GM12873 (cell line): ENCODE measurements around the gene SLC44A3.

ENCODE experiments used
- CTCF ChIP-seq: IDR thresholded peaks from 2 replicates; pipeline ENCODE4 v1.5.1; 2012; ENCODE audit warnings: low read depth, mild to moderate bottlenecking, moderate library complexity, low read length, control low read depth; ENCODE audit not compliant: insufficient read depth; ENCODE audit errors: missing control alignments

The SLC44A3 gene

GRCh38 chr1:94895518-94895917, 75.4 kb downstream of the SLC44A3 start:
- no peak for TF ChIP-seq CTCF

DNA sequence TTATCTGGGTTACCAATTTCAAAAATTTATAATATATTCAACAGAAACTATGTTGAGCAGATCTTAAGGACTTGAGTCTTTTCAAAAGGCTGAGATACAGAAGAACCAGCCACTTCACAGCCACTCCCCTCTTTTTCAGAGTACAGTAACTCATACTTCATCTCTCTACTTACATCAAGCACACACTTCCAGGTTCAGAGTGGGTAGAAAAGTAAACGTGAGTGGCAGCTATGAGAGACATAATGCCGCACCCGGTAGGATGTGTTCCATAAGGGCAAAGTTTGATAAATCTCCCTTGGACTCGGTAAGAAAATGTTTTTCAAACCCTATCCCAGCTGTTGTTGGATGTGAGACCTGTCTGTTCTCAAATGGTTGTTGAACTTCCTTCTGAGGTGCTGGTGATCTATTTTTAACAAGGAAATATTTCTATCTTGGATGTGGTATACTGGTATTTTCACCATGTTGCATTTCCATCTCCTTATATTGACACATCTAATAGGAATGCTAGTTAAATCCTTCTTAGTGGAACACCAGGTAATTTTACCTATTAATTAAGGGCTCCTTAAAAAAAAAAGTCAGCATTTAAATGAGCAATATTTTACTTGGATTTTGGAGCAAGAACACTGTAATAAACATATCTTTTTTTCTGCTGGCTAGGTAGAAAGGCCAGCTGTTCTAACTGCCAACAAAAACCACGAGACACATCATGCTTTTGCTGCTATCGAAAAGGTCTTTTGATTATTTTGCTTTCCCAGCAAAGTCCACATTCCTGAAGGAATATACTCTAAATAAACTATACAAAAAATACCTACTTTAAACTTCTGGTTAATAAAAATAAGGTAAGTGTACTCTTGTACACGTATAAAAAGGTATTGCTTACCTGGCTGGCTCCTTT, 78.6 kb downstream of the SLC44A3 start:
- no peak for TF ChIP-seq CTCF

DNA sequence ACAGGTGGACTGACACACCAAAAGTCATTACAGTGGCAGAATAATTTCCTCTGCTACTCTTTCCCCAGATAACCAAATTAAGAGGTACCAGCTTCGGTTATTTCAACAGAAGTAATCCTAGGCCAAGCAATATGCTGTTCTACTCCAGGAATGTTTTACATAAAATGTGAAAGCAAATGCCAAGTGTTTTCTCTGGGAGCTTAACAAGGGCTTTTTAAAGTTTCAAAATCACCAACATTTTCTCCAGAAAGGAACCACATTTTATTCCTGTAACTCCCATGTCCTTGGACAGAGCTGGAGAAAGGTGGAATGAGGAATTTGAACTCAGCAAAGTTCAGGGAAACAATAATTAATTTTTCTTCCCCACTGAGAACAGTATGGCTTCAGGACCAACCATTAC, 79.6 kb downstream of the SLC44A3 start:
- TF ChIP-seq CTCF, result no peak

DNA sequence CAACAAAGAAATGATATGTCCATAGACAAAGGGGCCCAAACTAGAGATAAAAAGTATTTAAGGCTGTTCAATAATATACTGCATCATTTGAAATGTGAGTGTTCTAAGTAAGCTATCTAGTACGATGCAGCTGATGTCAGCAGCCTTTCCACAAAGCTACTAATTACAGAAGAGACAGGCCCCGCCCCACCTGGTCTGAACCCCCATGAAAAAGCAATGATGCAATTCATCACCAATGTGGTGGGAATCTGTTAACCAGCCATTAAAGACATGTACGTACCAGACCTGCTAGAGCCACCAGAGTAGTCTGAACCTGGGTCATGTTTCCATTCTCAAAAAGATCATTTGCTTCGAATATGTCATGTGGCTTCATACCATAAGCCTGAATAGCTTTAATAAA, 81.7 kb downstream of the SLC44A3 start:
- no peak for TF ChIP-seq CTCF

DNA sequence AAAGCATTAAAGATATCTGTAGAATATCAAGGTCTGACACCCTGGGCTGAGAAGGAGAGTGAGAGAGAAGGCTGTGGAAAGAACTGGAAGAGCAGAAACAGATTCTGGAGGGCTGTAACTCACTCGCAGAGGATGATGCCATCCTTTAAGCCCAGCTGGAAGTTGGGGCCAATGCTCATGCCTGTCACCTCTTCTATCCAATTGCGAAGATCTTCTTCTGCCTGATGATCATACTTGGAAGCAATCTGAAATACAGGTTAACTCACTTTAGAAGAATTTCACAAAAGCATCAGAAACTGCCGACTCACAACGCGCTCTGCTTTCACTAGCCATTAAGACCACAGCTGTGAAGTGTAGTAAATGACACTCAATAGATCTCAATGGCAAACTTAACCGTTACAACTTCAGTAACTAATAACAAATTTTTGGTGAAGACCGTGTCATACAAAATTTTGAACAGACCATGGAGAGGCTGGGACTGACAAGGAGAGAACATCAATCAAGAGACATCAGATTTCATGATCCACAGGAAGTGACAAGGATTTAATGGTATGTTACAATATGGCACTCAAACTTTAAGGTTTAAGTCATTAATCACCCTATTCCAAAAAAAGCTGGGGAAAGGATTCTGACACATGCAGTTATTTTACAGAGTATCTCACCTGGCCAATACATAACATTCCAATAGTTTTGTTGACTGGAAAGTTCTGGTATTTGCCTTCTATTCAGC, 83.3 kb downstream of the SLC44A3 start:
- TF ChIP-seq CTCF, result no peak

GRCh38 chr1:94905207-94905606, 85.0 kb downstream of the SLC44A3 start:
- TF ChIP-seq CTCF, result no peak

DNA sequence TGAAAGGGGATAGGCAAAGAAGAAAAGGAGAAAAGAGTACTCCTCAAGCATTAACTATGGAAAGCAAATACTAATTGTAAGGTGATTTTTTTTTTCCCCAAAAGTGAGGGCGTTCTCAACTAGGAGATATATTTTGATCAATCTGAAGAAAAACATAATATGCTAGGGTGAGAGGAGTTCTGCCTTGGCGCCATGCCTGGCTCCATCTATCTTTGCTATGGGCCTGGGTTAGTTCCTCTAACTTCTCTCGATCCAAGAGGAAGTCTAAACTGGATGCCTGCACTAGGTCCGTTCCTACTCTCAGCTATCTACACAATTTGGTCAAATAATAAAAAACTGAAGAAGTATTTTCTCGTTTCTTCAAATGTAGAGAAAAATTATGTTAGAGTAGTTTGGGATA, 86.2 kb downstream of the SLC44A3 start:
- TF ChIP-seq CTCF, result no peak
